ENCODE data around the gene SPATA31D3.

- TF ChIP-seq EP300 (IDR thresholded peaks at IDR 0.05) (no peak), HOXA7 (CRISPR knock-in tag; IDR thresholded peaks at IDR 0.05) (no peak), REST (IDR thresholded peaks at IDR 0.05) (no peak), SMC3 (IDR thresholded peaks at IDR 0.05) (no peak), SREBF2 (IDR thresholded peaks at IDR 0.05) (no peak), POLR2A (IDR thresholded peaks at IDR 0.05; ENCODE audit: low read length) (no peak), RAD21 (conservative IDR thresholded peaks at IDR 0.05 in 1 of 2, IDR thresholded peaks at IDR 0.05 in 1 of 2) (no peak)
These were observed 24.7 kb downstream of the SPATA31D3 start for GRCh38 chr9:81968026-81968425.
